GM23248 (cell line): ENCODE results near the gene CREBBP. TPM values are rescaled to one million over a fixed set of nuclear protein-coding genes. Genes with fewer than 3 reads are reported as not detected.

ENCODE experiments used
- DNase-seq: peaks from one replicate; pipeline ENCODE4 v3.0.0-alpha.2; 2015
- H2AFZ ChIP-seq: fragments of 200-600 bp; sonication (generic); 2 replicates; pipeline ENCODE4 v1.6.1; 2016; ENCODE audit warnings: antibody characterized with exemption
- H3F3A ChIP-seq: fragments of 200-600 bp; sonication (generic); 2 replicates; pipeline ENCODE4 v1.6.1; 2016; ENCODE audit warnings: mild to moderate bottlenecking, antibody characterized with exemption, mixed run types; ENCODE audit not compliant: insufficient read depth
- H3K27ac ChIP-seq: fragments of 200-600 bp; sonication (generic); 2 replicates; pipeline ENCODE4 v1.5.1; 2016; ENCODE audit warnings: mild to moderate bottlenecking
- H3K27me3 ChIP-seq: fragments of 200-600 bp; sonication (generic); replicated peaks from 2 replicates; pipeline ENCODE4 v1.6.1; 2016; ENCODE audit warnings: mild to moderate bottlenecking; ENCODE audit not compliant: insufficient read depth
- H3K36me3 ChIP-seq: fragments of 200-600 bp; sonication (generic); 2 replicates; pipeline ENCODE4 v1.6.1; 2016; ENCODE audit warnings: low read depth, mild to moderate bottlenecking
- H3K4me1 ChIP-seq: fragments of 200-600 bp; sonication (generic); 2 replicates; pipeline ENCODE4 v1.6.1; 2016; ENCODE audit warnings: mild to moderate bottlenecking; ENCODE audit not compliant: insufficient read depth
- H3K4me2 ChIP-seq: fragments of 200-600 bp; sonication (generic); one replicate; pipeline ENCODE4 v1.6.1; 2016; ENCODE audit warnings: mild to moderate bottlenecking; ENCODE audit not compliant: unreplicated experiment
- H3K4me3 ChIP-seq: fragments of 200-600 bp; sonication (generic); 2 replicates; pipeline ENCODE4 v1.5.1; 2016; ENCODE audit warnings: mild to moderate bottlenecking
- H3K79me2 ChIP-seq: fragments of 200-600 bp; sonication (generic); 2 replicates; pipeline ENCODE4 v1.6.1; 2016; ENCODE audit warnings: mild to moderate bottlenecking; ENCODE audit not compliant: insufficient read depth
- H3K9ac ChIP-seq: fragments of 200-600 bp; sonication (generic); 2 replicates; pipeline ENCODE4 v1.6.1; 2016; ENCODE audit warnings: mild to moderate bottlenecking
- H3K9me2 ChIP-seq: fragments of 200-600 bp; sonication (generic); 2 replicates; pipeline ENCODE4 v1.6.1; 2016; ENCODE audit warnings: mixed run types, mild to moderate bottlenecking, moderate library complexity; ENCODE audit not compliant: insufficient read depth
- H3K9me3 ChIP-seq: fragments of 200-600 bp; sonication (generic); one replicate; pipeline ENCODE4 v1.6.1; 2017; ENCODE audit warnings: low read depth
- H4K20me1 ChIP-seq: fragments of 200-600 bp; sonication (generic); 2 replicates; pipeline ENCODE4 v1.6.0; 2016; ENCODE audit not compliant: insufficient read depth
- EZH2 ChIP-seq: fragments of 200-600 bp; sonication (generic); IDR thresholded peaks from 2 replicates; pipeline ENCODE4 v1.6.1; 2018; ENCODE audit warnings: antibody characterized with exemption, mild to moderate bottlenecking; ENCODE audit not compliant: insufficient read depth, poor library complexity, severe bottlenecking
- EZH2phosphoT487 ChIP-seq: fragments of 200-600 bp; sonication (generic); IDR thresholded peaks from 2 replicates; pipeline ENCODE4 v1.6.1; 2018; ENCODE audit warnings: antibody characterized with exemption, moderate library complexity, mild to moderate bottlenecking, low read depth; ENCODE audit not compliant: insufficient read depth
- WGBS, 2 experiments: methylation state at CpG; one replicate each; pipeline ENCODE4 v1.1.6; 2015 to 2017; ENCODE audit warnings: low lambda C conversion rate in 2 of 2, low coverage in 1 of 2; ENCODE audit errors: missing lambda C conversion rate in 2 of 2; 5-methylcytosine and 5-hydroxymethylcytosine counted together
- in situ Hi-C: fragments of 300-500 bp; cut with MboI; formaldehyde crosslinking; loops from 2 replicates; pipeline ENCODE4 v1.15.0; 2020
- polyA plus RNA-seq: library from polyadenylated mRNA; unstranded; fragments of >200 nt; fragmentation: Nextera tagmentation; extraction: Ambion mirVana; gene quantifications from 2 replicates; pipeline ENCODE4 v1.2.1, GENCODE V29; 2016
- total RNA-seq: library from RNA; depleted of rRNA; stranded (reverse); fragments of >200 nt; shearing (Covaris generic); gene quantifications from 2 replicates; pipeline ENCODE4 v1.2.3, GENCODE V29; 2014

CREBBP gene
- total and polyA plus RNA-seq, 2 experiments from 2014 or later, result 11.7 to 11.9 TPM

DNA sequence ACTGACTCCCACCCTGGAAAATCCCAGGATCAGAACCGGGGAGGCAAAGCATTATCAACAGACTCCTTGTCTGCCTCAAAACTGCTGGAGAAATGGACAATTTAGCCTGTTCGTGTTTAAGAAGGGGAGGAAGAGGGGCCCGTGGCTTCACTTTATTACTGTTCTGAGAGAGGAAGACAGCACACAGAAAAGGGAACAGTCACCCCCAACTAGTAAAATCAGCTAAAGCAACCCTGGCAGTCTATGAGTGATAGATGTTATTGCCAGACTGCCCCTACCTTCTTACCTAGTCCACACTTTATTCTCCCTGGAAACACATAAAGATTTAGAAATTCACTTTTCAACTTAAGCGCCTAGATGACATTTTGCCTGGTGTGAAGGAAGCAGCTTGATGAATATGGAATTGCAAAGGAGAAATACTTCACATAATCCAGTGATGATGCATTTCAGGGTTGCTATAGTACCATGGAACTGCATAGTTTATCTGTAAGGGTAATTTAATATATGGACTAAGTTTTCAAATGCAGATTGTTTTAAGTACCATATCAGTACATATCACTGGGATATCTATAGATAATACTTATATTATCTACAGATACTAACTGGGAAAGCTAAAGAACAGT lies 126.3 kb downstream of the CREBBP start:
- 96% methylated on average over 4 of the region's 4 CpGs for WGBS, 2 experiments
- Histone ChIP-seq H3K79me2 (peaks cover 84% of the 10 kb centered on the region), H3K27me3 (no peaks in the 10 kb centered on the region), H3K9ac (no peak overlapping the region), H3K4me2 (peak overlapping the region; percentile 40), H3F3A (peaks cover 25% of the 10 kb centered on the region), H3K9me2 (no peaks in the 10 kb centered on the region), H3K4me3 (no peak overlapping the region), H3K9me3 (no peaks in the 10 kb centered on the region), H2AFZ (no peak overlapping the region), H3K36me3 (peaks cover 50% of the 10 kb centered on the region), H3K4me1 (peaks cover 21% of the 10 kb centered on the region), H3K27ac (no peak overlapping the region), H4K20me1 (no peaks in the 10 kb centered on the region; the same call in 1 of the 2 replicates)
- in situ Hi-C loops, result no loop called here
- DNase-seq, result peak; percentile 45
- no peak for TF ChIP-seq EZH2
- no peak for TF ChIP-seq EZH2phosphoT487

DNA sequence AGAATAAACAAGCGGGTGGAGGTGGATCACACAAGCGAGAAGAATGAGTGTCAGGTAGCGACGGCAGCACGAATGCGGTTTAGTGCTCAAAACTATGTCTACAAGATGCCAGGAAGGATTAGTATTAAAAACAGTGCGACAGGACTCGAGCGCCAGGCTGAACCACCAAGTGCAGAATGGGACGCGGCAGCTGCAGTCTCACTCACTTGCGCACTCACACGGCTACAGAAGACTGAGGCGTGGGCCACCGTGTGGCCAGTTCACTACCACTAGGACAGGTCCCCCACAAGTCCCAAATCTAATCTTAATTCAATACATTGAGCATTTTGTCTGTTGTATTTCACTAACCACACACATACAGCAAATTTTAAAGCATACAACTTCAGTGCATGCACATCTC lies 127.5 kb downstream of the CREBBP start:
- Histone ChIP-seq H3K9me3 (no peaks in the 10 kb centered on the region), H3K9me2 (no peaks in the 10 kb centered on the region), H3K36me3 (peaks cover 51% of the 10 kb centered on the region), H3K79me2 (peaks cover 84% of the 10 kb centered on the region), H3F3A (peaks cover 25% of the 10 kb centered on the region), H3K9ac (no peak overlapping the region), H4K20me1 (no peaks in the 10 kb centered on the region; the same call in 1 of the 2 replicates), H3K27ac (no peak overlapping the region), H3K4me1 (peaks cover 21% of the 10 kb centered on the region), H3K4me3 (no peak overlapping the region), H2AFZ (no peak overlapping the region), H3K4me2 (no peak overlapping the region), H3K27me3 (no peaks in the 10 kb centered on the region)
- DNase-seq, result no peak
- in situ Hi-C loops, result no loop called here
- TF ChIP-seq EZH2phosphoT487, result no peak
- no peak for TF ChIP-seq EZH2
- 96 to 97% methylated on average over 15 of the region's 15 CpGs for WGBS, 2 experiments

DNA sequence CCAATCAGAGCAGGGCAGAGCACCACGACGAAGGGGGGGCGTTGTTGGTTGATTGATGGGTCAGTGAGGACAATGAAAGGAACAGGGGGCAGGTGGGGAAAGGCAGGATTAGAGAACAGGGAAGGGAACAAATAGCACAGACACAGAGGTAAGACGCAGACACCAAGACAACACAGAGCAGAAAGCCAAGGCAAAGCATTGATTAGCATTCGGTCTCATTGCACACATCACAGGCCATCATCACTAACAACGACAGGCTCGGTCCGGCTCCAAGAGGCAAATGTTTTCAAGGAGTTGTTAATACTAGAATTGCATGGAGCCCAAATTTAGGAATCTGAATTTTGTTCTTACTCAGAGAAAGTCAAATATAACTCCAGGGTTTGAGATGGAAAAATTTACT lies 128.6 kb downstream of the CREBBP start:
- H3K9ac ChIP-seq, result no peak overlapping the region
- TF ChIP-seq EZH2phosphoT487, result no peak
- no peak for TF ChIP-seq EZH2
- in situ Hi-C loops, result no loop called here
- H3K4me2 ChIP-seq, result no peak overlapping the region
- no peak overlapping the region for H3K4me3 ChIP-seq
- no peak for DNase-seq
- H3K27ac ChIP-seq, result no peak overlapping the region
- H3K36me3 ChIP-seq, result peaks cover 43% of the 10 kb centered on the region
- H2AFZ ChIP-seq, result no peak overlapping the region
- 96 to 99% methylated on average over 8 of the region's 8 CpGs for WGBS, 2 experiments
- H3F3A ChIP-seq, result peaks cover 25% of the 10 kb centered on the region
- no peaks in the 10 kb centered on the region for H3K9me2 ChIP-seq
- H3K9me3 ChIP-seq, result no peaks in the 10 kb centered on the region
- peaks cover 21% of the 10 kb centered on the region for H3K4me1 ChIP-seq
- H3K27me3 ChIP-seq, result no peaks in the 10 kb centered on the region
- H3K79me2 ChIP-seq, result peaks cover 81% of the 10 kb centered on the region
- no peaks in the 10 kb centered on the region; the same call in 1 of the 2 replicates for H4K20me1 ChIP-seq

DNA sequence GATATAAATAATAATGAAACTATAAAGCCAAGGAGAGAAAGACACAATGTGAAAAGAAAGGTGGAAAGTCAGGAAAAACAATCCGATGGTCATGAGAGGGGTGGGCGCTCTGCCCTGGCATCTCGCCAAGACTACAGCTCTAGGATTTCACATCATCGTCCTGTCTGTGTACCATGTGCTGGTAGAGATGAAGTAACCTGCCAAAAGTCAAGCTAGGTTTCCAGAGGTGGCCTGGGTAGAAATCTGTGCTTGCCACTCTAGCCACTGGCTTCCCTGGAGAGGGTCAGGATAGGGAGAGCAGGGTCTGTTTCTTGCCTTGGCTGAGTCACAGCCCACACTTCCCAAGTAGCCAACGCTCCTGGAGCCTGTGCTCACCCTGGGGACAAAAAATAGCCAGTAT lies 132.2 kb downstream of the CREBBP start:
- in situ Hi-C loops, result no loop called here
- H4K20me1 ChIP-seq, result no peaks in the 10 kb centered on the region
- H3K79me2 ChIP-seq, result peaks cover 64% of the 10 kb centered on the region
- H3K9ac ChIP-seq, result no peak overlapping the region
- no peak overlapping the region for H3K4me3 ChIP-seq
- DNase-seq, result no peak
- peaks cover 51% of the 10 kb centered on the region for H3K36me3 ChIP-seq
- H3K9me2 ChIP-seq, result no peaks in the 10 kb centered on the region
- no peak overlapping the region for H3K4me2 ChIP-seq
- H3K9me3 ChIP-seq, result no peaks in the 10 kb centered on the region
- H3F3A ChIP-seq, result peaks cover 2% of the 10 kb centered on the region
- 84 to 86% methylated on average over 5 of the region's 5 CpGs for WGBS, 2 experiments
- H2AFZ ChIP-seq, result no peak overlapping the region
- H3K27me3 ChIP-seq, result no peaks in the 10 kb centered on the region
- TF ChIP-seq EZH2, result no peak
- no peak for TF ChIP-seq EZH2phosphoT487
- no peak overlapping the region for H3K27ac ChIP-seq
- no peaks in the 10 kb centered on the region; the same call in 1 of the 2 replicates for H3K4me1 ChIP-seq

DNA sequence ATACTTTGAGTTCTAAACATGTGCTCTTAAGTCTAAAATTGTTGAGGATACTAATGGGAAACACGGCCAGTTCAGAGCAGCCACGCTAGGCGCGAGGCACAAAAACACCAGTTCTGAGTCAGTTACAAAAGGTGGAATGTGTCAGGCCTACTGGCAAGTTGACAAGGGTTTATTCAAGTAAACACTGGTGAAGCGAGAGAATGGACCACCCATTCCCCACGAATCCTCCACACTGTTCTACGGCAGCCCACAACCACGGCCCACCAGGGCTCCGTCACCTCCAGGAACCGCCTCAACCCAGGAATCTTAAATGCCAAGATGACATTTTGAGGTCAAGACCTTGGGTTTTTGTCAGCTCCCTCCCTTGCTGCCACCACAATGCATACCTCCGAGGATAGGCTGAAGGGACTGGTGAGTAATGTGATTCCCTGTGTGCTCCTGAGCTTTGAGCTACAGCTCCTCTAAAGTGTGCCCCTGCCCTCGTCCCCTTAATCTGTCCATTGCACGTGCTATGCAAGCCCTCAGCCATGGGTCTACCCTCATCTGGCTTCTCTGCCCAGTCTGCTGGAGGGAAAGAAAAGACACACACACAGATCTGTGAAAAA lies 134.7 kb downstream of the CREBBP start:
- no peaks in the 10 kb centered on the region for H3K27me3 ChIP-seq
- H3K9me3 ChIP-seq, result no peaks in the 10 kb centered on the region
- DNase-seq, result peak; percentile 14
- H3K9me2 ChIP-seq, result no peaks in the 10 kb centered on the region
- H3K4me2 ChIP-seq, result no peak overlapping the region
- 92% methylated on average over 13 of the region's 13 CpGs for WGBS, 2 experiments
- H3K27ac ChIP-seq, result no peak overlapping the region
- no peak overlapping the region for H2AFZ ChIP-seq
- H3F3A ChIP-seq, result no peaks in the 10 kb centered on the region
- H3K9ac ChIP-seq, result no peak overlapping the region
- peaks cover 72% of the 10 kb centered on the region for H3K36me3 ChIP-seq
- no peak overlapping the region for H3K4me3 ChIP-seq
- TF ChIP-seq EZH2, result no peak
- TF ChIP-seq EZH2phosphoT487, result no peak
- H3K79me2 ChIP-seq, result peaks cover 47% of the 10 kb centered on the region
- in situ Hi-C loops, result no loop called here
- no peaks in the 10 kb centered on the region for H4K20me1 ChIP-seq
- H3K4me1 ChIP-seq, result no peaks in the 10 kb centered on the region
